AG04449 (cell line): ENCODE measurements around the gene PMF1.

ENCODE experiments used
- CTCF ChIA-PET: fragments of 350-600 bp; formaldehyde crosslinking; extraction: SDS; loops from one replicate; lab custom pipeline; 2021; ENCODE audit warnings: antibody characterized with exemption; lab: Yijun Ruan, JAX
- POLR2A ChIA-PET: fragments of 400-600, 350-600 bp; formaldehyde crosslinking; extraction: SDS; loops from one replicate; lab custom pipeline; 2020; ENCODE audit warnings: antibody characterized with exemption, inconsistent platforms; lab: Yijun Ruan, JAX
- DNase-seq: peaks from one replicate; pipeline ENCODE4 v3.0.0-alpha.2; 2010; ENCODE audit warnings: low read depth, low spot score
- H3K4me3 ChIP-seq: 2 replicates; pipeline ENCODE4 v1.5.1; 2011; ENCODE audit warnings: low read depth, mild to moderate bottlenecking, control low read depth, low read length
- TF ChIP-seq, protein P1 (sequence below): IDR thresholded peaks from one replicate; pipeline ENCODE4 v1.5.1; 2011; ENCODE audit warnings: mild to moderate bottlenecking, moderate library complexity, low read length, control low read depth, inconsistent platforms; ENCODE audit not compliant: insufficient read depth; ENCODE audit errors: missing control alignments

The PMF1 gene

DNA sequence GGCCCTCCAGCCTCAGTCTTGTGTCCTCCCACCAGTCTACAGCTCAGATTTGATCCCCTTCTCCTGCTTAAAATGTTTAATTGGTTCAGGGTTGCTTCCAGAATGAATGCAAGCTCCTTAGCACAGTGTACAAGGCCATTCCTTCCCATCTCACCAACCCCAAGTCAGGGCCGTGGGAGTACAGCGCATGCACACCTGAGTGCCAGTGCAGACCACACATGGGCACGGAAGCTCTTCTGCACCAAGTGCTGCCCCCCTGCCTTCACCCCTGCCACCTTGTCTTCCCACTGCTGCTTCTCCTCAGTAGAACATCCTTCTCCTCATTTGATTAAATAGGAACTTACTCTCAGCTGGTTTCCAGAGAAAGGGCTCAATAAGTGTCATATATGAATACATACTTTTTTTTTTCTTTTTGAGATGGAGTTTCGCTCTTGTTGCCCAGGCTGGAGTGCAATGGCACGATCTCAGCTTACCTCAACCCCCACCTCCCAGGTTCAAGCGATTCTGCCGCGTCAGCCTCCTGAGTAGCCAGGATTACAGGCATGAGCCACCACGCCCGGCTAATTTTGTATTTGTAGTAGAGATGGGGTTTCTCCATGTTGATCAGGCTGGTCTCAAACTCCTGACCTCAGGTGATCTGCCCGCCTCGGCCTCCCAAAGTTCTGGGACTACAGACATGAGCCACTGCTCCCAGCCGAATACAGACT is 9.3 kb downstream of the PMF1 start:
- DNase-seq = no peak
- POLR2A ChIA-PET = interaction anchor here (1.1 kb wide), 1 partner anchor 9 kb away, joined by 4 read pairs; the partner anchor contains the start of gene PMF1

DNA sequence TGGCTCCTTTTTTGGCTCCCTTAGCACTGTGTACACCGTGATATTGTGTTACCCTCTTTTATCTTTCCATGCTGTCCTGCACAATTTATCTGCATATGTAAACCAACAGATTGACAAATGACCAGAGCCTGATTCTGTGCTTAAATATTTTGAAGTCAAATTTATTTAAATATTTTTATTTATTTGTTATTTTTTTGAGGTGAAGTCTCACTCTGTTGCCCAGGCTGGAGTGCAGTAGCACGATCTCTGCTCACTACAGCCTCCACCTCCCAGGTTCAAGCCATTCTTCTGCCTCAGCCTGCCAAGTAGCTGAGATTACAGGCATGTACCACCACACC is 12.8 kb downstream of the PMF1 start:
- TF ChIP-seq, protein P1, sequence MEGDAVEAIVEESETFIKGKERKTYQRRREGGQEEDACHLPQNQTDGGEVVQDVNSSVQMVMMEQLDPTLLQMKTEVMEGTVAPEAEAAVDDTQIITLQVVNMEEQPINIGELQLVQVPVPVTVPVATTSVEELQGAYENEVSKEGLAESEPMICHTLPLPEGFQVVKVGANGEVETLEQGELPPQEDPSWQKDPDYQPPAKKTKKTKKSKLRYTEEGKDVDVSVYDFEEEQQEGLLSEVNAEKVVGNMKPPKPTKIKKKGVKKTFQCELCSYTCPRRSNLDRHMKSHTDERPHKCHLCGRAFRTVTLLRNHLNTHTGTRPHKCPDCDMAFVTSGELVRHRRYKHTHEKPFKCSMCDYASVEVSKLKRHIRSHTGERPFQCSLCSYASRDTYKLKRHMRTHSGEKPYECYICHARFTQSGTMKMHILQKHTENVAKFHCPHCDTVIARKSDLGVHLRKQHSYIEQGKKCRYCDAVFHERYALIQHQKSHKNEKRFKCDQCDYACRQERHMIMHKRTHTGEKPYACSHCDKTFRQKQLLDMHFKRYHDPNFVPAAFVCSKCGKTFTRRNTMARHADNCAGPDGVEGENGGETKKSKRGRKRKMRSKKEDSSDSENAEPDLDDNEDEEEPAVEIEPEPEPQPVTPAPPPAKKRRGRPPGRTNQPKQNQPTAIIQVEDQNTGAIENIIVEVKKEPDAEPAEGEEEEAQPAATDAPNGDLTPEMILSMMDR = no peak
- DNase-seq = no peak
- ChIA-PET POLR2A (interaction anchor here (1.0 kb wide), 1 partner anchor 74 kb away, joined by 4 read pairs; no protein-coding TSS in a partner anchor), CTCF (interaction anchor here (0.6 to 14.6 kb wide), 41 partner anchors 8 to 221 kb away, joined by 3 to 340 read pairs (median 7); partner anchors contain the start of genes BGLAP, PMF1, SEMA4A and SLC25A44)
- no peak overlapping the region for H3K4me3 ChIP-seq

More for the DNA sequence above, 9.3 kb downstream of the PMF1 start:
- no peak overlapping the region for H3K4me3 ChIP-seq
- TF ChIP-seq, protein P1 = no peak
- CTCF ChIA-PET = interaction anchor here (0.8 to 14.6 kb wide), 9 partner anchors 10 to 138 kb away, joined by 3 to 340 read pairs (median 3); no protein-coding TSS in a partner anchor

DNA sequence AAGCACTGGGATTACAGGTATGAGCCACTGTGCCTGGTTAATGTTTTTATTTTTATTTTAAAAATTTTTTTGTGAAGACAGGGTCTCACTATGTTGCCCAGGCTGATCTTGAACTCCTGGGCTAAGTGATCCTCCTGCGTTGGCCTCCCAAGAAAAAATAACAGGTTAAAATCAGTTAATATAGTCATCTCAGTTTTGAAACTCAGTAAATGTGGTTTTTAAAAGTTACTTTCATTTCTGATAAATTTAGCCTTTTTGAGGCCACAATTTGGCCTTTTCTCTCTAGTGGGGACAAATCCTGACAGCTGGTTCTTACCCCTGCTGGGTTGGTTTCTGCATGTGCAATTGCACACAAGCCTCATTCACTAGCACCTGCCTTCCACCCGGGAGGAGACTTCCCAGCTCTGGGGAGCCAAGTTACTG is 13.3 kb downstream of the PMF1 start:
- H3K4me3 ChIP-seq = no peak overlapping the region
- ChIA-PET CTCF (interaction anchor here (0.9 to 14.6 kb wide), 28 partner anchors 8 to 222 kb away, joined by 3 to 340 read pairs (median 10); partner anchors contain the start of genes PMF1, SEMA4A, SLC25A44 and SMG5), POLR2A (no interaction called here)
- no peak for DNase-seq
- TF ChIP-seq, protein P1 = no peak

DNA sequence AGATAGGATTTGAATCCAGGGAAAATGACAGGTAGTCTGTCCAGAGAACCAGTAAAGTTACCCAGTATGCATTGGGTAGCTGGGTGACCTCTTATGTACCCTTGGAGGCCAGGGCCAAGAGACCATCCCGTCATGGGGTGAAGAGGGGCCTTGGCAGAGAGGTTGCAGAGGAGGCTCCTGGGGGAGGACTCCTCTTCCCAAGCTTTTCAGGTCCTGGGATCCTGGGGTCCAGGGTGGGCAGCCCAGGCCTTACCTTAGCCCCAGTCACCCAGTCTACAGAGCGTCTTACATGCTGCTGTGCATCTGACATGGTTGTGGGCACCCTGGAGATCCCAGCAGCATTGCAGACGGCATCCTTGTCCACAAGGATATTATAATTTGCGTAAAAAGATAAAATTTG is 14.0 kb downstream of the PMF1 start:
- TF ChIP-seq, protein P1 = no peak
- no peak overlapping the region for H3K4me3 ChIP-seq
- CTCF ChIA-PET = interaction anchor here (0.9 to 14.6 kb wide), 15 partner anchors 9 to 222 kb away, joined by 3 to 340 read pairs (median 14); partner anchors contain the start of genes SEMA4A and TMEM79
- no peak for DNase-seq
- POLR2A ChIA-PET = no interaction called here

DNA sequence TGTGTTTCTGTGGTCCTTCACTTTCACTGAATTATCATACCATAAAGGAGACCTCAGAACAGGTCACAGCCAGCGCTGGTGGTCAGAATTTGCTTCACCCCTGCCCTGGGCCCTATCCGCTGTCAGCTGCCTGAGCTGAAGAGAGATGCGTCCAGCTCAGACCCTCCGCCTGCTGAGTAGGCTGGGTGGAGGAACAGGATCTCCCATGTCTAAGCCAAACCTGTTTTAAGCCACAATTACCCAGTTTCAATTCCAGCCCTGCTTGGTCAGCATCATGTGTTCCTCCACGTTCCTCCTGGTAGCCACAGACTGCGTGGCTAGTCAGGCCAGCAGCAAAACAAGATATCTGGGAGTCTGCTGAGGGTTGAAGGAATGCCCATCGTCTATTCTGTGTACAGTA is 15.7 kb downstream of the PMF1 start:
- H3K4me3 ChIP-seq = no peak overlapping the region
- ChIA-PET POLR2A (no interaction called here), CTCF (interaction anchor here (1.0 to 14.6 kb wide), 5 partner anchors 9 to 136 kb away, joined by 3 to 340 read pairs (median 5); no protein-coding TSS in a partner anchor)
- DNase-seq = no peak
- TF ChIP-seq, protein P1 = no peak
